Gastrocnemius medialis (tissue), 4 donors: ENCODE measurements around the gene DAGLA. TPM values are rescaled to one million over a fixed set of nuclear protein-coding genes. Genes with fewer than 3 reads are reported as not detected.

ENCODE experiments used
- ATAC-seq, 2 donors: fragments of 150-250 bp; one replicate each; pipeline ENCODE4 v1.9.1; 2016
- DNase-seq, 2 donors: peaks; one replicate each; pipeline ENCODE4 v3.0.0-alpha.2; 2019
- H3K27ac ChIP-seq, 4 donors: fragments of 200-600 bp; sonication (generic); 1 replicate in 1 of 4; 2 replicates in 3 of 4; pipeline ENCODE4 v1.5.1; 2016 to 2018; ENCODE audit warnings: mild to moderate bottlenecking in 2 of 4, moderate library complexity in 1 of 4
- H3K27me3 ChIP-seq, 3 donors: fragments of 200-600 bp; sonication (generic) in 2 of 3; 1 replicate in 1 of 3; 2 replicates in 2 of 3; pipeline versions ENCODE4 v1.5.1 to v1.6.0; 2016 to 2019; ENCODE audit warnings: mild to moderate bottlenecking in 1 of 3, moderate library complexity in 1 of 3
- H3K36me3 ChIP-seq, 2 donors: fragments of 200-600 bp; sonication (generic) in 1 of 2; one replicate each; pipeline ENCODE4 v1.5.1; 2017 to 2018
- H3K4me1 ChIP-seq, 2 donors: fragments of 200-600 bp; sonication (generic) in 1 of 2; one replicate each; pipeline ENCODE4 v1.5.1; 2016 to 2017; ENCODE audit warnings: mild to moderate bottlenecking in 2 of 2
- H3K4me3 ChIP-seq, 4 donors: fragments of 200-600 bp; sonication (generic) in 3 of 4; 1 replicate in 1 of 4; 2 replicates in 3 of 4; pipeline ENCODE4 v1.5.1; 2016 to 2019; ENCODE audit warnings: mild to moderate bottlenecking in 2 of 4
- H3K9me3 ChIP-seq, 3 donors: fragments of 200-600 bp; sonication (generic) in 2 of 3; 1 replicate in 1 of 3; 2 replicates in 2 of 3; pipeline ENCODE4 v1.5.1; 2016 to 2019
- CTCF ChIP-seq, 5 experiments: fragments of 450-650 bp in 3 of 5; fragments of 200-600 bp in 2 of 5; sonication (generic) in 2 of 5; IDR thresholded peaks in 4 of 5; conservative IDR thresholded peaks in 1 of 5; 1 replicate in 4 of 5; 2 replicates in 1 of 5; pipeline ENCODE4 v1.5.1; 2016 to 2019; ENCODE audit warnings: antibody characterized with exemption in 5 of 5, mild to moderate bottlenecking in 3 of 5, moderate library complexity in 3 of 5
- POLR2A ChIP-seq, 2 donors: fragments of 450-650 bp; IDR thresholded peaks; one replicate each; pipeline ENCODE4 v1.6.1; 2017; ENCODE audit warnings: antibody characterized with exemption in 2 of 2, mild to moderate bottlenecking in 2 of 2, moderate library complexity in 2 of 2
- in situ Hi-C, 4 donors: fragments of 200-750 bp; cut with MboI; loops; one replicate each; pipeline versions ENCODE4 v1.15.0 to v1.8.0; 2017; ENCODE audit warnings: low sequenced_read_pairs in 4 of 4
- intact Hi-C: fragments of 100-400 bp; cut with DNase I; formaldehyde crosslinking; loops from one replicate; pipeline ENCODE4 v1.15.1; 2023; ENCODE audit warnings: low total_unique reads
- total RNA-seq, 4 donors: library from RNA; depleted of rRNA; stranded (reverse); fragments of >200 nt; gene quantifications; one replicate each; pipeline versions ENCODE4 v1.1.0 to v1.2.3, GENCODE V29; 2016

The DAGLA gene
- total RNA-seq, 4 donors from 2014 or later = 0.58 to 5.5 (median 2.9) TPM

GRCh38 chr11:61680622-61681221 lies 531 bp downstream of the DAGLA start:
- Histone ChIP-seq H3K9me3 (no peaks in the 10 kb centered on the region), H3K27me3 (no peaks in the 10 kb centered on the region), H3K36me3 (no peaks in the 10 kb centered on the region), H3K4me3 (peak overlapping the region; percentile 46 to 62 (median 56)), H3K4me1 (peaks cover 27 to 28% of the 10 kb centered on the region in 2 donors), H3K27ac (no peak overlapping the region)
- no peak for TF ChIP-seq CTCF (IDR thresholded peaks at IDR 0.05 in 4 of 5, conservative IDR thresholded peaks at IDR 0.05 in 1 of 5)
- TF ChIP-seq POLR2A (IDR thresholded peaks at IDR 0.05) = no peak
- ATAC-seq (no peak), DNase-seq (no peak)
- intact Hi-C loops = loop anchor here (1.0 to 5.0 kb wide), 3 partner anchors 14 to 528 kb away; no protein-coding TSS in a partner anchor
- in situ Hi-C loops = loop anchor here in 1 of 4 donors (5.0 kb wide), 1 partner anchor 52 kb away; no protein-coding TSS in a partner anchor

- ATAC-seq (peak; percentile 76 to 81), DNase-seq (peak; percentile 82 to 91)
- H3K9me3 ChIP-seq = no peaks in the 10 kb centered on the region
- H3K4me1 ChIP-seq = peaks cover 24 to 28% of the 10 kb centered on the region in 2 donors
- peak overlapping the region; percentile 39 to 72 (median 56) for H3K27ac ChIP-seq
- intact Hi-C loops = loop anchor here (5.0 kb wide), 1 partner anchor 530 kb away; no protein-coding TSS in a partner anchor
- H3K36me3 ChIP-seq = no peaks in the 10 kb centered on the region
- H3K27me3 ChIP-seq = no peaks in the 10 kb centered on the region
- TF ChIP-seq POLR2A (IDR thresholded peaks at IDR 0.05) (no peak), CTCF (IDR thresholded peaks at IDR 0.05 in 4 of 5, conservative IDR thresholded peaks at IDR 0.05 in 1 of 5) (no peak)
- in situ Hi-C loops = loop anchor here in 1 of 4 donors (5.0 kb wide), 1 partner anchor 50 kb away; no protein-coding TSS in a partner anchor
- H3K4me3 ChIP-seq = no peak overlapping the region
Observed at GRCh38 chr11:61682093-61682732, 2.0 kb downstream of the DAGLA start.

- no peak overlapping the region for H3K4me3 ChIP-seq
- H3K27me3 ChIP-seq = no peaks in the 10 kb centered on the region
- intact Hi-C loops = loop anchor here (5.0 kb wide), 1 partner anchor 531 kb away; no protein-coding TSS in a partner anchor
- DNase-seq (no peak), ATAC-seq (no peak)
- H3K9me3 ChIP-seq = no peaks in the 10 kb centered on the region
- peak overlapping the region; percentile 39 to 72 (median 56) for H3K27ac ChIP-seq
- TF ChIP-seq POLR2A (IDR thresholded peaks at IDR 0.05) = no peak
- no peak for TF ChIP-seq CTCF (IDR thresholded peaks at IDR 0.05 in 4 of 5, conservative IDR thresholded peaks at IDR 0.05 in 1 of 5)
- in situ Hi-C loops = loop anchor here in 1 of 4 donors (5.0 kb wide), 1 partner anchor 49 kb away; no protein-coding TSS in a partner anchor
- H3K4me1 ChIP-seq = peaks cover 24 to 32% of the 10 kb centered on the region in 2 donors
- H3K36me3 ChIP-seq = no peaks in the 10 kb centered on the region
Observed at GRCh38 chr11:61682906-61683675, 2.9 kb downstream of the DAGLA start.

- no peak overlapping the region for H3K4me3 ChIP-seq
Observed at GRCh38 chr11:61683961-61684869, 4.0 kb downstream of the DAGLA start.

More at GRCh38 chr11:61683961-61684869, 4.0 kb downstream of the DAGLA start:
- in situ Hi-C loops = loop anchor here in 1 of 4 donors (5.0 kb wide), 1 partner anchor 48 kb away; no protein-coding TSS in a partner anchor
- TF ChIP-seq CTCF (IDR thresholded peaks at IDR 0.05 in 4 of 5, conservative IDR thresholded peaks at IDR 0.05 in 1 of 5) = no peak
- no peak for TF ChIP-seq POLR2A (IDR thresholded peaks at IDR 0.05)
- Histone ChIP-seq H3K27me3 (no peaks in the 10 kb centered on the region), H3K36me3 (no peaks in the 10 kb centered on the region), H3K4me1 (peaks cover 30 to 39% of the 10 kb centered on the region in 2 donors), H3K27ac (no peak overlapping the region), H3K9me3 (no peaks in the 10 kb centered on the region)
- no peak for DNase-seq
- intact Hi-C loops = loop anchor here (5.0 kb wide), 1 partner anchor 532 kb away; no protein-coding TSS in a partner anchor
- no peak for ATAC-seq
